ENCODE results near the gene EPHA6. TPM values are rescaled to one million over a fixed set of nuclear protein-coding genes. Genes with fewer than 3 reads are reported as not detected.

EPHA6 gene
- total and polyA plus RNA-seq, 8 donors, result 0.23 to 0.79 (median 0.41) TPM

GRCh38 chr3:97245201-97245910, 431.0 kb downstream of the EPHA6 start:
- Histone ChIP-seq H3K27me3 (no peaks in the 10 kb centered on the region), H3K36me3 (no peaks in the 10 kb centered on the region), H3K4me1 (no peaks in the 10 kb centered on the region), H3K4me3 (no peak overlapping the region), H3K9me3 (no peaks in the 10 kb centered on the region), H3K27ac (no peak overlapping the region)
- TF ChIP-seq CTCF (IDR thresholded peaks at IDR 0.05), result no peak
- ATAC-seq, result no peak
- intact Hi-C loops (cut with DNase I), result no loop called here
- DNase-seq, result no peak

- no peaks in the 10 kb centered on the region for H3K36me3 ChIP-seq
- H3K4me3 ChIP-seq, result no peak overlapping the region
- H3K9me3 ChIP-seq, result no peaks in the 10 kb centered on the region
- intact Hi-C loops (cut with DNase I), result no loop called here
- no peaks in the 10 kb centered on the region for H3K4me1 ChIP-seq
- H3K27ac ChIP-seq, result no peak overlapping the region
- DNase-seq (no peak), ATAC-seq (no peak)
- no peak for TF ChIP-seq CTCF (IDR thresholded peaks at IDR 0.05)
- no peaks in the 10 kb centered on the region for H3K27me3 ChIP-seq
Observed at GRCh38 chr3:97256060-97256459, 441.7 kb downstream of the EPHA6 start.

- H3K27ac ChIP-seq, result no peak overlapping the region
- H3K27me3 ChIP-seq, result no peaks in the 10 kb centered on the region
- no peak overlapping the region for H3K4me3 ChIP-seq
- intact Hi-C loops (cut with DNase I), result no loop called here
- no peak for TF ChIP-seq CTCF (IDR thresholded peaks at IDR 0.05)
- DNase-seq, result no peak
- no peaks in the 10 kb centered on the region for H3K4me1 ChIP-seq
- H3K36me3 ChIP-seq, result no peaks in the 10 kb centered on the region
- no peaks in the 10 kb centered on the region for H3K9me3 ChIP-seq
- no peak for ATAC-seq
Observed at GRCh38 chr3:97257942-97258697, 443.7 kb downstream of the EPHA6 start.

- no peak for ATAC-seq
- intact Hi-C loops (cut with DNase I), result no loop called here
Observed at GRCh38 chr3:97259263-97259662, 444.9 kb downstream of the EPHA6 start.

More at GRCh38 chr3:97259263-97259662, 444.9 kb downstream of the EPHA6 start:
- Histone ChIP-seq H3K9me3 (no peaks in the 10 kb centered on the region), H3K4me1 (no peaks in the 10 kb centered on the region), H3K36me3 (no peaks in the 10 kb centered on the region), H3K27ac (no peak overlapping the region), H3K4me3 (no peak overlapping the region), H3K27me3 (no peaks in the 10 kb centered on the region)
- DNase-seq, result no peak
- TF ChIP-seq CTCF (IDR thresholded peaks at IDR 0.05), result no peak
